Renal cortical epithelial cell (primary cell): Measurements from ENCODE around the gene LAT. TPM values are rescaled to one million over a fixed set of nuclear protein-coding genes. Genes with fewer than 3 reads are reported as not detected.
"Not testable (repeated sequence)": the region's sequence is repeated elsewhere in the genome, so short reads cannot be mapped to it uniquely, and the experiment has no call there.

Experiments used
- DNase-seq: peaks from one replicate; pipeline ENCODE4 v3.0.0-alpha.2; 2011; ENCODE audit warnings: low read depth
- total RNA-seq: library from RNA; depleted of rRNA; stranded (reverse); fragments of >200 nt; gene quantifications from 2 replicates; pipeline ENCODE4 v1.2.3, GENCODE V29; 2014

Gene LAT
- total RNA-seq, 1 donor from 2014 or later = 0.30 TPM

- no peak for DNase-seq
Observed at GRCh38 chr16:28977703-28978662, 6.9 kb upstream of the LAT start.

GRCh38 chr16:28980330-28980729 is 4.5 kb upstream of the LAT start:
- DNase-seq = not testable (repeated sequence)

GRCh38 chr16:28980929-28981328 is 3.9 kb upstream of the LAT start:
- no peak for DNase-seq

GRCh38 chr16:28981517-28981916 is 3.3 kb upstream of the LAT start:
- no peak for DNase-seq

- DNase-seq = no peak
Observed at GRCh38 chr16:28982418-28982817, 2.4 kb upstream of the LAT start.

- DNase-seq = no peak
Observed at GRCh38 chr16:28982949-28983348, 1.9 kb upstream of the LAT start.

- DNase-seq = no peak
Observed at GRCh38 chr16:28983644-28984043, 1.2 kb upstream of the LAT start.

GRCh38 chr16:28984091-28984490 is 761 bp upstream of the LAT start:
- no peak for DNase-seq

GRCh38 chr16:28985211-28986041 is 574 bp downstream of the LAT start:
- no peak for DNase-seq

- DNase-seq = no peak
Observed at GRCh38 chr16:28986046-28986445, 1.2 kb downstream of the LAT start.

- DNase-seq = no peak
Observed at GRCh38 chr16:28986492-28986891, 1.6 kb downstream of the LAT start.

- DNase-seq = no peak
Observed at GRCh38 chr16:28987170-28987853, 2.5 kb downstream of the LAT start.

GRCh38 chr16:28989363-28989762 is 4.5 kb downstream of the LAT start:
- DNase-seq = no peak

GRCh38 chr16:28990375-28991040 is 5.7 kb downstream of the LAT start:
- no peak for DNase-seq

- no peak for DNase-seq
Observed at GRCh38 chr16:28991687-28992086, 6.8 kb downstream of the LAT start.

GRCh38 chr16:28992496-28992895 is 7.6 kb downstream of the LAT start:
- DNase-seq = no peak

GRCh38 chr16:28998837-28999236 is 14.0 kb downstream of the LAT start:
- no peak for DNase-seq

GRCh38 chr16:28999577-28999976 is 14.7 kb downstream of the LAT start:
- DNase-seq = no peak

- DNase-seq = no peak
Observed at GRCh38 chr16:29000019-29000418, 15.2 kb downstream of the LAT start.

GRCh38 chr16:29004496-29005139 is 19.8 kb downstream of the LAT start:
- DNase-seq = peak; percentile 51
